Posterior cingulate gyrus (tissue), 11 donors: ENCODE data around the gene PLXNA1.

Source experiments
- DNase-seq, 10 donors: peaks; one replicate each; pipeline versions ENCODE4 v3.0.0 to v3.0.0-alpha.2; 2020 to 2021; ENCODE audit warnings: mixed read lengths in 3 of 10
- intact Hi-C: fragments of 100-400 bp; cut with DNase I; formaldehyde crosslinking; loops from one replicate; pipeline ENCODE4 v1.15.1; 2023

PLXNA1 gene

GRCh38 chr3:126982471-126983175 is at the start of gene PLXNA1:
PLXNA1 (plus strand) TSS chr3:126983115; CDS start chr3:126988594, 5,479 bp downstream.
- intact Hi-C loops, result loop anchor here (1.0 to 5.0 kb wide), 3 partner anchors 230 to 460 kb away; partner anchors contain the start of genes CHCHD6 and CHST13
- peak in 9 of 10 donors; percentile 35 to 96 (median 67) for DNase-seq

- intact Hi-C loops, result no loop called here
- peak in 1 of 10 donors; percentile 66 for DNase-seq
Measured at GRCh38 chr3:126934031-126934531, 48.8 kb upstream of the PLXNA1 start.

- no peak for DNase-seq
- intact Hi-C loops, result no loop called here
Measured at GRCh38 chr3:126934991-126935390, 47.9 kb upstream of the PLXNA1 start.

GRCh38 chr3:126935756-126936509 is 47.0 kb upstream of the PLXNA1 start:
- intact Hi-C loops, result no loop called here
- no peak for DNase-seq

- intact Hi-C loops, result no loop called here
Measured at GRCh38 chr3:126936853-126937425, 46.0 kb upstream of the PLXNA1 start.

GRCh38 chr3:126937533-126937932 is 45.4 kb upstream of the PLXNA1 start:
- DNase-seq, result no peak
- intact Hi-C loops, result no loop called here

More at GRCh38 chr3:126936853-126937425, 46.0 kb upstream of the PLXNA1 start:
- no peak for DNase-seq

GRCh38 chr3:126937973-126938372 is 44.9 kb upstream of the PLXNA1 start:
- peak in 2 of 10 donors; percentile 67 to 82 for DNase-seq
- intact Hi-C loops, result no loop called here

GRCh38 chr3:126938520-126939337 is 44.2 kb upstream of the PLXNA1 start:
- intact Hi-C loops, result no loop called here
- peak in 1 of 10 donors; percentile 45 for DNase-seq

GRCh38 chr3:126939338-126939718 is 43.6 kb upstream of the PLXNA1 start:
- peak in 4 of 10 donors; percentile 41 to 92 (median 71) for DNase-seq
- intact Hi-C loops, result no loop called here

GRCh38 chr3:126939733-126940132 is 43.2 kb upstream of the PLXNA1 start:
- DNase-seq, result no peak
- intact Hi-C loops, result no loop called here

GRCh38 chr3:126941721-126942270 is 41.1 kb upstream of the PLXNA1 start:
- intact Hi-C loops, result no loop called here

GRCh38 chr3:126944089-126944965 is 38.6 kb upstream of the PLXNA1 start:
- DNase-seq, result peak in 1 of 10 donors; percentile 64
- intact Hi-C loops, result no loop called here

More at GRCh38 chr3:126941721-126942270, 41.1 kb upstream of the PLXNA1 start:
- no peak for DNase-seq

GRCh38 chr3:126945171-126945721 is 37.7 kb upstream of the PLXNA1 start:
- intact Hi-C loops, result no loop called here
- DNase-seq, result peak in 1 of 10 donors; percentile 60

- peak in 2 of 10 donors; percentile 2 to 43 for DNase-seq
- intact Hi-C loops, result no loop called here
Measured at GRCh38 chr3:126945891-126946290, 37.0 kb upstream of the PLXNA1 start.

GRCh38 chr3:126946405-126946804 is 36.5 kb upstream of the PLXNA1 start:
- peak in 2 of 10 donors; percentile 2 to 30 for DNase-seq
- intact Hi-C loops, result no loop called here

GRCh38 chr3:126947429-126947828 is 35.5 kb upstream of the PLXNA1 start:
- intact Hi-C loops, result no loop called here
- DNase-seq, result peak in 2 of 10 donors; percentile 12 to 77

- intact Hi-C loops, result no loop called here
- DNase-seq, result peak in 3 of 10 donors; percentile 4 to 76 (median 75)
Measured at GRCh38 chr3:126948980-126949535, 33.9 kb upstream of the PLXNA1 start.

- intact Hi-C loops, result no loop called here
- peak in 1 of 10 donors; percentile 44 for DNase-seq
Measured at GRCh38 chr3:126951561-126951960, 31.4 kb upstream of the PLXNA1 start.
